GM18505 (cell line): ENCODE results near the gene CHTF8.
"Not testable (repeated sequence)": the region's sequence is repeated elsewhere in the genome, so short reads cannot be mapped to it uniquely, and the experiment has no call there.

Experiments used
- ATAC-seq: cut with Tn5 transposase; IDR thresholded peaks from one replicate; pipeline ENCODE4 v1.9.1; 2021; ENCODE audit not compliant: unreplicated experiment
- POLR2A ChIP-seq: IDR thresholded peaks from 4 replicates; pipeline ENCODE4 v1.6.1; 2011; ENCODE audit warnings: borderline replicate concordance; ENCODE audit not compliant: insufficient read depth, insufficient read length; ENCODE audit errors: extremely low read depth

The CHTF8 gene

GRCh38 chr16:69150146-69150865, 17.9 kb upstream of the CHTF8 start:
- TF ChIP-seq POLR2A, result no peak
- ATAC-seq, result no peak

GRCh38 chr16:69149621-69150020, 17.2 kb upstream of the CHTF8 start:
- ATAC-seq, result not testable (repeated sequence)

- TF ChIP-seq POLR2A, result no peak
- ATAC-seq, result no peak
Measured at GRCh38 chr16:69145658-69146057, 13.3 kb upstream of the CHTF8 start.

- ATAC-seq, result no peak
Measured at GRCh38 chr16:69143116-69143515, 10.7 kb upstream of the CHTF8 start.

GRCh38 chr16:69141936-69142335, 9.5 kb upstream of the CHTF8 start:
- TF ChIP-seq POLR2A, result no peak
- no peak for ATAC-seq

More at GRCh38 chr16:69143116-69143515, 10.7 kb upstream of the CHTF8 start:
- no peak for TF ChIP-seq POLR2A

- no peak for TF ChIP-seq POLR2A
- ATAC-seq, result no peak
Measured at GRCh38 chr16:69141014-69141413, 8.6 kb upstream of the CHTF8 start.

GRCh38 chr16:69139464-69139863, 7.1 kb upstream of the CHTF8 start:
- not testable (repeated sequence) for ATAC-seq

- no peak for TF ChIP-seq POLR2A
- no peak for ATAC-seq
Measured at GRCh38 chr16:69138608-69139007, 6.2 kb upstream of the CHTF8 start.

- ATAC-seq, result no peak
Measured at GRCh38 chr16:69133373-69133954, 1.1 kb upstream of the CHTF8 start.

GRCh38 chr16:69131839-69132423, 457 bp downstream of the CHTF8 start:
- no peak for TF ChIP-seq POLR2A
- ATAC-seq, result peak; percentile 44

More at GRCh38 chr16:69133373-69133954, 1.1 kb upstream of the CHTF8 start:
- TF ChIP-seq POLR2A, result no peak

- no peak for ATAC-seq
- no peak for TF ChIP-seq POLR2A
Measured at GRCh38 chr16:69131167-69131838, 1.1 kb downstream of the CHTF8 start.

GRCh38 chr16:69130461-69130860, 1.9 kb downstream of the CHTF8 start:
- no peak for ATAC-seq
- no peak for TF ChIP-seq POLR2A

GRCh38 chr16:69127966-69128510, 4.3 kb downstream of the CHTF8 start:
- ATAC-seq, result no peak
- TF ChIP-seq POLR2A, result no peak

GRCh38 chr16:69126801-69127200, 5.6 kb downstream of the CHTF8 start:
- not testable (repeated sequence) for ATAC-seq

GRCh38 chr16:69126221-69126620, 6.2 kb downstream of the CHTF8 start:
- TF ChIP-seq POLR2A, result no peak
- ATAC-seq, result no peak

- not testable (repeated sequence) for ATAC-seq
Measured at GRCh38 chr16:69124961-69125360, 7.4 kb downstream of the CHTF8 start.

GRCh38 chr16:69124406-69124805, 8.0 kb downstream of the CHTF8 start:
- ATAC-seq, result not testable (repeated sequence)
